ENCODE measurements around the gene NXPH1. TPM values are rescaled to one million over a fixed set of nuclear protein-coding genes. Genes with fewer than 3 reads are reported as not detected.

Gene NXPH1
- total RNA-seq, 1 experiment from 2014 or later, result not detected

GRCh38 chr7:8702807-8703206, 269.4 kb downstream of the NXPH1 start:
- TF ChIP-seq, protein P1, sequence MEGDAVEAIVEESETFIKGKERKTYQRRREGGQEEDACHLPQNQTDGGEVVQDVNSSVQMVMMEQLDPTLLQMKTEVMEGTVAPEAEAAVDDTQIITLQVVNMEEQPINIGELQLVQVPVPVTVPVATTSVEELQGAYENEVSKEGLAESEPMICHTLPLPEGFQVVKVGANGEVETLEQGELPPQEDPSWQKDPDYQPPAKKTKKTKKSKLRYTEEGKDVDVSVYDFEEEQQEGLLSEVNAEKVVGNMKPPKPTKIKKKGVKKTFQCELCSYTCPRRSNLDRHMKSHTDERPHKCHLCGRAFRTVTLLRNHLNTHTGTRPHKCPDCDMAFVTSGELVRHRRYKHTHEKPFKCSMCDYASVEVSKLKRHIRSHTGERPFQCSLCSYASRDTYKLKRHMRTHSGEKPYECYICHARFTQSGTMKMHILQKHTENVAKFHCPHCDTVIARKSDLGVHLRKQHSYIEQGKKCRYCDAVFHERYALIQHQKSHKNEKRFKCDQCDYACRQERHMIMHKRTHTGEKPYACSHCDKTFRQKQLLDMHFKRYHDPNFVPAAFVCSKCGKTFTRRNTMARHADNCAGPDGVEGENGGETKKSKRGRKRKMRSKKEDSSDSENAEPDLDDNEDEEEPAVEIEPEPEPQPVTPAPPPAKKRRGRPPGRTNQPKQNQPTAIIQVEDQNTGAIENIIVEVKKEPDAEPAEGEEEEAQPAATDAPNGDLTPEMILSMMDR (IDR thresholded peaks at IDR 0.05; ENCODE audit: unreplicated experiment), result no peak
- intact Hi-C loops (cut with micrococcal nuclease; ENCODE audit: unreplicated experiment), result loop anchor here (5.0 kb wide), 1 partner anchor 266 kb away; no protein-coding TSS in a partner anchor
- Mint-ChIP-seq H3K9me3 (ENCODE audit: low read depth, unreplicated experiment) (no peaks in the 10 kb centered on the region), H3K27ac (ENCODE audit: unreplicated experiment) (no peak overlapping the region), H3K36me3 (ENCODE audit: insufficient read depth, unreplicated experiment) (no peaks in the 10 kb centered on the region), H3K27me3 (ENCODE audit: unreplicated experiment) (no peaks in the 10 kb centered on the region), H3K4me3 (ENCODE audit: low read depth, unreplicated experiment) (no peak overlapping the region), H3K4me1 (ENCODE audit: low read depth, unreplicated experiment) (no peaks in the 10 kb centered on the region)
- no peak for DNase-seq
- BruUV-seq (replicated peaks), result no TSS peak
- CTCF ChIA-PET, result no interaction called here

DNA sequence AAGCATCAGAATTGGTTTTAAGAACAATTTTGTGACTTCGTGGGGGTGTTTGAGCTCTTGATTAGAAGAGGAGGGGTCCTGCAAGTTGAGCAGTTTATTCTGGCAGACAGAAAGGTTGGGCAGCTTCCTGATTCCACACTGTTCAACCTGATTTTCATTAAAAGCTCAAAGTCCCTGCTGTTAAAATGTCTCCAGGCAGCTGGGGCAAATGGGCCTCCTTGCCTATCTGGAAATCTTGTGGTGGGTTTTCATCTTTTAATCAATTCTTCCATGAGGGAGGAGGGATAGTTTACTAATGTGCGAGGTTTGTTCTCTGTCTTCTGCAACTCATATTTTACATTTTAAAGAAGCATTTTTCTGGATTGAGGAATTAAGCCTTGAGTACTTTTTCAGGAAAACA, 276.7 kb downstream of the NXPH1 start:
- Mint-ChIP-seq H3K9me3 (ENCODE audit: low read depth, unreplicated experiment) (no peaks in the 10 kb centered on the region), H3K27me3 (ENCODE audit: unreplicated experiment) (no peaks in the 10 kb centered on the region)
- TF ChIP-seq, protein P1 (IDR thresholded peaks at IDR 0.05; ENCODE audit: unreplicated experiment), result no peak

DNA sequence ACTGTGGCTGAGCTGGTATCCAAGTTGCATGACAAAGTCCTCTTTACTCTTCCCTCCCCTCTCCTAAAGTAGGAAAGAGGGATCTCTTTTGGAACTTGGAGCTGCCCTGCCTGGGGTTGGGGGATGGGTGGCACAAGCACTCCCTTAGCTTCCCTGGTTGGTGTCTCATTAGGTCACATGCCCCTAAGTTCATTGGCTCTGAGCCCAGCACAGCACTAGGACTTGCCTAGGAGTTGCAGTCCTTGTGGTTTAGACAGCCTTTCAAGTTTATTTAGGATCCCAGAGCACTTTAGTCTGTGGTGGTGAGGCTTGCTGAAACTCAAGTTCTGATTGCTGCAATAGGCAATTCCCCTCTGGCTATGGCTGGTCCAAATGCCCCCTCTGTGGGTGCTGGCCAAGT, 281.4 kb downstream of the NXPH1 start:
- H3K27ac Mint-ChIP-seq (ENCODE audit: unreplicated experiment), result no peak overlapping the region
- H3K9me3 Mint-ChIP-seq (ENCODE audit: low read depth, unreplicated experiment), result no peaks in the 10 kb centered on the region
- no peaks in the 10 kb centered on the region for H3K27me3 Mint-ChIP-seq (ENCODE audit: unreplicated experiment)
- intact Hi-C loops (cut with micrococcal nuclease; ENCODE audit: unreplicated experiment), result no loop called here
- H3K36me3 Mint-ChIP-seq (ENCODE audit: insufficient read depth, unreplicated experiment), result no peaks in the 10 kb centered on the region
- DNase-seq, result no peak
- BruUV-seq (replicated peaks), result no TSS peak
- H3K4me3 Mint-ChIP-seq (ENCODE audit: low read depth, unreplicated experiment), result no peak overlapping the region
- TF ChIP-seq, protein P1 (IDR thresholded peaks at IDR 0.05; ENCODE audit: unreplicated experiment), result no peak
- CTCF ChIA-PET, result no interaction called here
- H3K4me1 Mint-ChIP-seq (ENCODE audit: low read depth, unreplicated experiment), result no peaks in the 10 kb centered on the region

More for the DNA sequence above, 276.7 kb downstream of the NXPH1 start:
- DNase-seq, result no peak
- Mint-ChIP-seq H3K4me1 (ENCODE audit: low read depth, unreplicated experiment) (no peaks in the 10 kb centered on the region), H3K27ac (ENCODE audit: unreplicated experiment) (no peak overlapping the region), H3K4me3 (ENCODE audit: low read depth, unreplicated experiment) (no peak overlapping the region), H3K36me3 (ENCODE audit: insufficient read depth, unreplicated experiment) (no peaks in the 10 kb centered on the region)
- CTCF ChIA-PET, result no interaction called here
- BruUV-seq (replicated peaks), result no TSS peak
- intact Hi-C loops (cut with micrococcal nuclease; ENCODE audit: unreplicated experiment), result no loop called here

- Mint-ChIP-seq H3K36me3 (ENCODE audit: insufficient read depth, unreplicated experiment) (no peaks in the 10 kb centered on the region), H3K4me3 (ENCODE audit: low read depth, unreplicated experiment) (no peak overlapping the region), H3K9me3 (ENCODE audit: low read depth, unreplicated experiment) (no peaks in the 10 kb centered on the region), H3K27ac (ENCODE audit: unreplicated experiment) (no peak overlapping the region), H3K4me1 (ENCODE audit: low read depth, unreplicated experiment) (no peaks in the 10 kb centered on the region), H3K27me3 (ENCODE audit: unreplicated experiment) (no peaks in the 10 kb centered on the region)
- BruUV-seq (replicated peaks), result no TSS peak
- DNase-seq, result no peak
- intact Hi-C loops (cut with micrococcal nuclease; ENCODE audit: unreplicated experiment), result no loop called here
- CTCF ChIA-PET, result no interaction called here
- TF ChIP-seq, protein P1 (IDR thresholded peaks at IDR 0.05; ENCODE audit: unreplicated experiment), result no peak
Measured at GRCh38 chr7:8719102-8719501, 285.7 kb downstream of the NXPH1 start.
